OCI-M1 (cell line): Measurements from ENCODE around the gene CMKLR1.
A peak's percentile ranks its signal among the peaks of the same experiment; 100 is the strongest.

Experiments
- DNase-seq: peaks from one replicate; lab custom pipeline; 2025; lab: John Stamatoyannopoulos, UW

CMKLR1 gene

GRCh38 chr12:108338915-108339657 lies at the start of gene CMKLR1:
CMKLR1 (minus strand) TSS chr12:108339311; CDS start chr12:108293591, 45,720 bp downstream.
- no peak for DNase-seq

- DNase-seq: no peak
Measured at GRCh38 chr12:108387771-108388170, 48.7 kb upstream of the CMKLR1 start.

GRCh38 chr12:108386709-108387360 lies 47.7 kb upstream of the CMKLR1 start:
- no peak for DNase-seq

GRCh38 chr12:108382437-108382801 lies 43.3 kb upstream of the CMKLR1 start:
- DNase-seq: no peak

GRCh38 chr12:108381787-108382436 lies 42.8 kb upstream of the CMKLR1 start:
- DNase-seq: peak; percentile 19

- DNase-seq: no peak
Measured at GRCh38 chr12:108380382-108380781, 41.3 kb upstream of the CMKLR1 start.

GRCh38 chr12:108379823-108380222 lies 40.7 kb upstream of the CMKLR1 start:
- DNase-seq: no peak

GRCh38 chr12:108378926-108379325 lies 39.8 kb upstream of the CMKLR1 start:
- no peak for DNase-seq

GRCh38 chr12:108377260-108377659 lies 38.1 kb upstream of the CMKLR1 start:
- DNase-seq: no peak

GRCh38 chr12:108375986-108376663 lies 37.0 kb upstream of the CMKLR1 start:
- DNase-seq: no peak

- no peak for DNase-seq
Measured at GRCh38 chr12:108374596-108375320, 35.6 kb upstream of the CMKLR1 start.

- peak; percentile 4 for DNase-seq
Measured at GRCh38 chr12:108373111-108373510, 34.0 kb upstream of the CMKLR1 start.

GRCh38 chr12:108371801-108372344 lies 32.8 kb upstream of the CMKLR1 start:
- DNase-seq: no peak

- DNase-seq: peak; percentile 6
Measured at GRCh38 chr12:108370415-108370814, 31.3 kb upstream of the CMKLR1 start.

GRCh38 chr12:108369736-108370396 lies 30.8 kb upstream of the CMKLR1 start:
- no peak for DNase-seq

- DNase-seq: no peak
Measured at GRCh38 chr12:108368089-108368488, 29.0 kb upstream of the CMKLR1 start.

- no peak for DNase-seq
Measured at GRCh38 chr12:108367436-108367835, 28.3 kb upstream of the CMKLR1 start.

GRCh38 chr12:108365324-108365723 lies 26.2 kb upstream of the CMKLR1 start:
- no peak for DNase-seq

- DNase-seq: no peak
Measured at GRCh38 chr12:108364879-108365278, 25.8 kb upstream of the CMKLR1 start.

GRCh38 chr12:108363565-108363964 lies 24.5 kb upstream of the CMKLR1 start:
- DNase-seq: no peak

GRCh38 chr12:108363165-108363564 lies 24.1 kb upstream of the CMKLR1 start:
- no peak for DNase-seq
